Lower leg skin (tissue), 4 donors: ENCODE results near the gene FEZ2. TPM values are rescaled to one million over a fixed set of nuclear protein-coding genes. Genes with fewer than 3 reads are reported as not detected.

Experiments used
- DNase-seq, 2 donors: peaks; one replicate each; pipeline ENCODE4 v3.0.0-alpha.2; 2019; ENCODE audit warnings: low spot score in 2 of 2
- H3K4me3 ChIP-seq: fragments of 200-600 bp; sonication (generic); 2 replicates; pipeline ENCODE4 v1.5.1; 2017; ENCODE audit warnings: mild to moderate bottlenecking, low read depth; ENCODE audit not compliant: poor library complexity, severe bottlenecking
- CTCF ChIP-seq, 3 donors: fragments of 450-650 bp; IDR thresholded peaks; one replicate each; pipeline ENCODE4 v1.5.1; 2016; ENCODE audit warnings: antibody characterized with exemption in 3 of 3, mild to moderate bottlenecking in 3 of 3, moderate library complexity in 2 of 3
- POLR2A ChIP-seq, 2 donors: fragments of 450-650 bp; IDR thresholded peaks; one replicate each; pipeline ENCODE4 v1.6.1; 2016 to 2017; ENCODE audit warnings: antibody characterized with exemption in 2 of 2, mild to moderate bottlenecking in 1 of 2, moderate library complexity in 1 of 2
- WGBS, 2 donors: methylation state at CpG; one replicate each; pipeline ENCODE4 v1.1.5; 2018; 5-methylcytosine and 5-hydroxymethylcytosine counted together
- intact Hi-C: fragments of 100-400 bp; cut with DNase I; formaldehyde crosslinking; loops from one replicate; pipeline ENCODE4 v1.15.0; 2023; ENCODE audit warnings: low total_unique reads
- total RNA-seq, 4 donors: library from RNA; depleted of rRNA; stranded (reverse); fragments of >200 nt; gene quantifications; one replicate each; pipeline ENCODE4 v1.1.0, GENCODE V29; 2016

The FEZ2 gene
- total RNA-seq, 4 donors from 2014 or later = 8.1 to 24.0 (median 19.0) TPM

GRCh38 chr2:36564377-36564930 is 33.5 kb downstream of the FEZ2 start:
- no peak overlapping the region for H3K4me3 ChIP-seq
- DNase-seq = no peak
- 76 to 89% methylated on average over 11 of the region's 11 CpGs for WGBS, 2 donors
- intact Hi-C loops = no loop called here
- TF ChIP-seq CTCF (IDR thresholded peaks at IDR 0.05) (no peak), POLR2A (IDR thresholded peaks at IDR 0.05) (no peak)

GRCh38 chr2:36562973-36563532 is 34.9 kb downstream of the FEZ2 start:
- intact Hi-C loops = no loop called here
- 59 to 62% methylated on average over 3 of the region's 3 CpGs for WGBS, 2 donors
- TF ChIP-seq POLR2A (IDR thresholded peaks at IDR 0.05) = no peak
- no peak for DNase-seq
- no peak overlapping the region for H3K4me3 ChIP-seq

GRCh38 chr2:36562240-36562639 is 35.7 kb downstream of the FEZ2 start:
- H3K4me3 ChIP-seq = no peak overlapping the region
- no peak for DNase-seq
- 93 to 96% methylated on average over 1 of the region's 1 CpG for WGBS, 2 donors
- TF ChIP-seq POLR2A (IDR thresholded peaks at IDR 0.05) (no peak), CTCF (IDR thresholded peaks at IDR 0.05) (no peak)
- intact Hi-C loops = no loop called here

- no peak for TF ChIP-seq CTCF (IDR thresholded peaks at IDR 0.05)
- no peak for TF ChIP-seq POLR2A (IDR thresholded peaks at IDR 0.05)
- no peak for DNase-seq
- H3K4me3 ChIP-seq = no peak overlapping the region
- WGBS, 2 donors = 66% methylated on average over 8 of the region's 8 CpGs
- intact Hi-C loops = no loop called here
Measured at GRCh38 chr2:36561237-36561944, 36.6 kb downstream of the FEZ2 start.

GRCh38 chr2:36560726-36561125 is 37.2 kb downstream of the FEZ2 start:
- no peak for DNase-seq
- intact Hi-C loops = no loop called here
- TF ChIP-seq CTCF (IDR thresholded peaks at IDR 0.05) = no peak
- TF ChIP-seq POLR2A (IDR thresholded peaks at IDR 0.05) = no peak
- 96 to 99% methylated on average over 5 of the region's 5 CpGs for WGBS, 2 donors
- H3K4me3 ChIP-seq = no peak overlapping the region

- H3K4me3 ChIP-seq = no peak overlapping the region
- 93 to 94% methylated on average over 11 of the region's 11 CpGs for WGBS, 2 donors
- TF ChIP-seq POLR2A (IDR thresholded peaks at IDR 0.05) = no peak
- TF ChIP-seq CTCF (IDR thresholded peaks at IDR 0.05) = no peak
- DNase-seq = no peak
- intact Hi-C loops = no loop called here
Measured at GRCh38 chr2:36559221-36559942, 38.6 kb downstream of the FEZ2 start.
